DMS 273 treated with DMSO at 0.1 percent for 48 hours (cell line): ENCODE results near the gene LRRC37A3.
"Not testable (repeated sequence)": the region's sequence is repeated elsewhere in the genome, so short reads cannot be mapped to it uniquely, and the experiment has no call there.

Experiments
- DNase-seq: peaks from one replicate; lab custom pipeline; 2025; lab: John Stamatoyannopoulos, UW

Gene LRRC37A3

DNA sequence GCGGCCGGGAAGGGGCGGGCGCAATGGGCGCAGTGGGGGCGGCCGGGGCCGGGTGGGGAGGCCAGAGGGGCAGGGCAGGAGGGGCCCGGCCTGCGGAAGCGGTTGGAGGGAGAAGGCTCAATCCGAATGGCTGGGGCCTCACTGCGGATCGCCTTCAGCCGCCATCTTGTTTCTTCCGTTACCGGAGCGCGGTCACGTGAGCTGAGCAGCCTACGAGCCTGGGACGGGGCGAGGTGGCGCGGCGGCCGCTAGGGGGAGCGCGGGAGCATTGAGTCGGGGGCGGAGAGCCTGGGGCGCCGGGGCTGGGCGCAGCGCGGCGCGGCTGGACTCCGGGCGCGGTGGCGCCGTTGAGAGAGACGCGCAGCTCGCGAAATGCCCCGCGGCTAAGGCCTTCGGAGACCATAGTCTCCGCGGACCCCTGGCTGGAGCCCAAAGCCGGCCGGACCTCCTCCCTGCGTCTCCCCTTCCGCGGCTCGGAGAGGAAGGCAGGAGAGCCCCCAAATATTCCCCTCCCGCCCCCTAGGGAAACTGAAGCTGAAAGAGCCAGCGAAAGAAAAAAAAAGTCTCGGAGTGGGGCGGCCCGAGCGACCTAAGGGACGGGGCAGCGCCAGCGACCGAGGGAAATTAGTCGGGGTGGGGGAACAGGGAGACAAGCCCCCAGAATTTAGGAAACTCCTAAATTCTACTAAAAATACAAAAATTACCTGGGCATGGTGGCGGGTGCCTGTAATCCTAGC lies at the start of gene LRRC37A3:
LRRC37A3 (minus strand) TSS at position 190 of the 737 bp plus-strand sequence. CDS start 22,221 bp downstream, outside the sequence.
- peak; percentile 94 for DNase-seq

DNA sequence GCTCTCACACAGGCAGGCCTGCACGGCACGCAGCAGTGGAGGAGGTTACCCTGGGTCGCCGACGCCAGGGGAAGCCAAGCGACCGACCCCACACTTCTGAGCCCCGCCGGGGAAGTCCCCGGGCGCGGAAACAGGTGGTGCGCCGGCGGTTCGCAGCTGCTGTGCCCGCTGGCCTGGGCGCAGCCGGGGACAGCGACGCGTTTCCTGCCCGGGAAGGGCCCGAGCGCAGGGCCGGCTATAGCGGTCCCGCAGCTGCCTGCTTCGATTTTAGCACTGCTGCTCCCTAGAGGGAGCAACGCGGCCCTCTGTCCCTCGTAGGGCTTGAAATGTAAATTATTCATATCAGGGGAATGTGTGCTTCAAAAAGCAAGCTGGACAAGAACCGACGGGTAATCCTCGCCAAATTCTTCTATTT lies 46.6 kb upstream of the LRRC37A3 start:
- DNase-seq: peak; percentile 31

DNA sequence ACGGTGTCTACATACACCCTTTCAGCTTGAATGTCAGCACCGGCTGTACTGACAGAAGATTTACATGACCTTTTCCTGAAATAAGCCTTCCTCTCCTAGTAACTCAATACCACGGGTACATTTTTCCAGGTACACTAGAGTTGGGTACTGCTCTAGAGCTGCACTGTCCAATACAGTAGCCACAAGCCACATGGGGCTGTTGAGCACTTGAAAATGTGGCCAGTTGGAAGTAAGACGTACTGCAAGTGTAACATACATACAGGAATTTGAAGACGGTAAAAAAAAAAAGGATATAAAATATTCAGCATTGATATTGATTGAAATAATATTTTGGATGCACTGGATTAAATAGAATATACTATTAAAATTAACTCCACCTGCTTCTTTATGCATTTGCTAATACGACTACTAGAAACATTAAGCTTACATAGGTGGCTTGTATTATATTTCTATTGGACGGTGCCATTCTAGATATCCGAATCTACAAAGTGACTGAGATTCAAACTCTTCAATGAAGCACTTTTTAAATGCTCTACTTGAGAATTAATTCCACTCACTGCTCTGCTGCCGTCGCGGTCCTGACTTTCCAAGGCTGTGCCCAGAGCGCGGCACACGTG lies 46.1 kb upstream of the LRRC37A3 start:
- not testable (repeated sequence) for DNase-seq

DNA sequence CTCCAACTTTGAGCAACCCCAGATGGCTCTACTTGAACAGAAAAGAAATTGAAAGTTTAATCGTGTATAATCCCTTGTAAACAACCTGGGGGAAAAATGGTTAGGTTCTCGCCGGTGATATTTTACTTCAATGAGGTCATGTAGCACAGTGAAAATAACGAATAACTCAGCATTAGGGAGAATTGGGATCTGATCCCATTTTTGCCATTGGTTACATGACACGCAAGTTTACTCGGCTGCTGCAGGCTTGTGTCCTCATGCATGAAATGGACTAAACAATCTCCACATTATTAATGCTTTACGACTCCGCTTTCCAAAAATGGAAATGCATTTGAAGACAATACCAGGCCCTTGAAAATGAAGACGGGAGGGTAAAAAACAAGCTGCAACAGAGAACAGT lies 45.5 kb upstream of the LRRC37A3 start:
- no peak for DNase-seq

DNA sequence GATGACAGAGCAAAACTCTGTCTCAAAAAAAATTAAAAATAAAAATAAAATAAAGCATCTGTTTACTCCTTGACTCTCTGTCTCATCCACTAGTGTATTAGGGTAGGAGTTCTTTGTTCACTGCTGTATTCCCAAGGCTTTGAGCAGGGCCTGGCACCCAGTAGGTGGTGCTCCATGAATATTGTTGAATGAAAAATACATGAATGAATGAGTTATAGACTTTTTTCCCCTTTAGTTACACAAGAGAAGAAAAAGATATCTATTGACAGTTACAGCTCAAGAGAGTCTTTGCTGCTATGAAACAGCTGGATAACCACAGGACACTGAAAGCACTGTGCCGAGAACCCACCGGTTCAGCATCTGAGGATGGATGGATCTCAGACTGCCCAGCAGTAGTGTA lies 44.5 kb upstream of the LRRC37A3 start:
- not testable (repeated sequence) for DNase-seq

DNA sequence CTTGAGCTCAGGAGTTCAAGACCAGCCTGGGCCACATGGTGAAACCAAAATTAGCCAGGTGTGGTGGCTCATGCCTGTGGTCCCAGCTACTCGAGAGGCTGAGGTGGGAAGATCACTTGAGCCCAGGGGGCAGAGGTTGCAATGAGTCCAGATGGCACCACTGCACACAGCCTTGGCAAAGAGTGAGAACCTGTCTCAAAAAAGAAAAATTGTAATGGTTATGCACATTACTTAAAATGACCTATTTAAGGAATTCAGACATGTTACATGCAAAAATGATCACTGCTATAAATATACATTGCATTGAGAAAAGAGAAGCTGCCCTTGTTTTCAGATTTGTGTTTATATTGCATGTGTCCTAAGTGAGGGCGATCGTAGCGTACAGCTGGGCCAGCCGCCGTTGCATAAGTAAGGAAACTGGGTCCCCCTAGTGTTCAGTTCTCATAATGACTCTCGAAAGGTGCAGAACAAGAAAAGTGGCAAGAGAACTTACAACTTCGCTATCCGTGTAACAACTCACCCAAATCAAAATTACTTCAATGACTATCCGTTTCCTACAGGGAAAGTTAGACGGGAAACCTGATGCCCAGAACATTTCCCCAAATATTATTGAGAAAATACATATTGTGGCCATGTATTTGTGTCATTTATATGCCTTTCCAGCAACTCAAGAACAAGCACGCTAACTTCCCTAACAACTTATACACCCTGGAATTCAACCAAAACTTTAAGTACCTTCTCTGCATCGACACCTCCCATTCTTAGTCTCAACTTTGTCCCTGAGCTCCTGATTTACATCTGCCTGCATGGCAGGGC lies 42.5 kb upstream of the LRRC37A3 start:
- peak; percentile 43 for DNase-seq

DNA sequence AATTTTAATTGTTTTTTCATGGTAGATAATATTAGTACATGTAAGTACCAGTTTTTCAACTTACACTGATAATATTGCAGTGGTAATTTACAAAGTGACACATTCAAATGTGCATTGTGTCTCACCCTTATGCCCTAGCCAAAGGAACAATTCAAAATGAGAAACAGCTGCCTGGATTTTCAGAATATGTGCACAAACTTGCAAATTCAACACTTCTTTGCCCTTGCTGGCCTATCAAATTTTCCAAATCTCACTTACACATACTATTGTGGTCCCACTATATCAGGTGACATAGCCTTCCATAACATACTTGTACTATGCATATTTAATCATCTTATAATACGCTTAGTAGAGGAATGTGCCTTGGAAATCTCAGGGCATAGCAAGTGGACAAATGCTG lies 32.6 kb upstream of the LRRC37A3 start:
- no peak for DNase-seq

DNA sequence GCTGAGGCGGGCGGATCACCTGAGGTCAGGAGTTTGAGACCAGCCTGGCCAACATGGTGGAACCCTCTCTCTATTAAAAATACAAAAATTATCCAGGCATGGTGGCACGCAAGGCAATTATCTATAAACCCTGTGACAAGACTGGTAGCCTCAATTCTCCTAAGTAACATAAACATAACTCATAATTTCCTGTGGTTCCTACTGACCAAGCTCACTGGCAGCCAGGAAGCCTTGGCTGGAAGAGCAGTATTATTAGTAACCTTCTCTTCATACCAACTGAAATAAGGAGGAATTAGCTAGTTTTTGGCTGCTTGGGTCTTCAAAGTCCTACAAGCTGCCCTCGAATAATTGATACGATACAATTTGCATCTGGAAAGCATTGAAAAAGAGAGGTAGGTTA lies 31.6 kb upstream of the LRRC37A3 start:
- DNase-seq: no peak

DNA sequence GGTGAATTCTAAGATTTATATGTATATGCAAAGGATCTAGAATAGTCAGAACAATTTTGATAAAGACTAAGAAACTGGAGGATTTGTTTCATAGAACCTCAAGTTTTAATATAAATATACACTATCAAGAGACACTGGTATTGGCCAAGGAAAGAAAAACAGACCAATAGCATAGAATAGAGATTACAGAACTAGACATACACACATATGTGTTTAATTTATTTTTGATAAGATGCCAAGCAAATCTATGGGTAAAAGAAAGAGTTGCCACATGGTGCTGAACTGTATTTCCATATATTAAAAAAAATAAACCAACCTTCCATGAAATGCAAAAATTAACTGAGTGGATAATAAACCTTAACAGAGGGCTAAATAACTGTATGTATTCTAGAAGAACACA lies 27.9 kb upstream of the LRRC37A3 start:
- no peak for DNase-seq

DNA sequence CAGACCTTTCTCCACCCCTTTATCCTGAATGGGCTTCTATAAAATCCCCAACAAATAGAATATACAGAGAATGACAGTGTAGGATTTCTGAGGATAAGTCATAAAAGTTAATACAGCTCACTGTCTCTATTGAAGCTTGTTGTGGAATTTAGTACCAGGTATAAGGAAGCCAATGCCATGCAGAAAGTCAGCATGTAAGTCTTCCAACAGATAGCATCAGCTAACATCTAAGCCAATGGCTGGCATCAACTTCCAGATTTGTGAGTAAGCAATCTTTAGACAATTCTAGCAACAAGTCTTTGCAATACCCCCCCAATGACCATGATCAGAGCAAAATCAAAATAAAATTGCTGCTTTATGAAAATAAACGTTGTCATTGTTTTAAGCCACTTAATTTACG lies 22.5 kb upstream of the LRRC37A3 start:
- no peak for DNase-seq

DNA sequence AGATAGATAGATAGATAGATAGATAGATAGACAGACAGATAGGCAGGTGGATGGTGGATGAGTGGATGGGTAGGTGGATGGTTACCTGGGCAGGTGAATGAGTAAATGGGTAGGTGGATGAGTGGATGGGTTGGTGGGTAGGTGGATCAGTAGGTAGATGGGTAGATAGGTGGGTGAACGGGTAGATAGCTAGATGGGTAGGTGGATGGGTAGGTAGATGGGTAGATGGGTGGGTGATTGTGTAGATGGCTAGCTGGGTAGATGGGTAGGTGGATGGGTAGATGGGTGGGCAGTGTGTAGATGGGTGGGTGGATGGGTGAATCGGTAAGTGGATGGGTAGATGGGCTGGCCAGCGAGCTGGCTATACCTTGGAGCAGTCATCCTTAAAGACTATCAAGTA lies 21.8 kb upstream of the LRRC37A3 start:
- no peak for DNase-seq

DNA sequence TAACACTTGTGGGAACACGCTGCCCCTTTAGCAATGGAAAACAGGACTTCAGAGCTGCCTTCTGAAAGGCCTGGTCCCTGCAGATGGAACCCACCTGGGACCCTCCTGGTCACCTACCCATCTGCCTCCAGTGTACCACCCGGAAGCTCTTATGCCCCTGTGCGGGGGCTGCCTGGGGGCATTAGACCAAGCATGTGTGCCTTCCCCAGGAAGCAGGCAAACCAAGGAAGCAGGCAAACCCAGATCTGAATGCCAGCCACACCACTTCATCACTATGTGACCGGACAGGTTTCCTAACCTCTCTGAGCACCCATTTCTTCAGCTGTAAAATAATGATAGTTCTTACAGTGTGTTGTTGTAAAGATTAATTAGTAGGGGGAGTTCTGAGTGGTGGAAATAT lies 20.8 kb upstream of the LRRC37A3 start:
- no peak for DNase-seq

DNA sequence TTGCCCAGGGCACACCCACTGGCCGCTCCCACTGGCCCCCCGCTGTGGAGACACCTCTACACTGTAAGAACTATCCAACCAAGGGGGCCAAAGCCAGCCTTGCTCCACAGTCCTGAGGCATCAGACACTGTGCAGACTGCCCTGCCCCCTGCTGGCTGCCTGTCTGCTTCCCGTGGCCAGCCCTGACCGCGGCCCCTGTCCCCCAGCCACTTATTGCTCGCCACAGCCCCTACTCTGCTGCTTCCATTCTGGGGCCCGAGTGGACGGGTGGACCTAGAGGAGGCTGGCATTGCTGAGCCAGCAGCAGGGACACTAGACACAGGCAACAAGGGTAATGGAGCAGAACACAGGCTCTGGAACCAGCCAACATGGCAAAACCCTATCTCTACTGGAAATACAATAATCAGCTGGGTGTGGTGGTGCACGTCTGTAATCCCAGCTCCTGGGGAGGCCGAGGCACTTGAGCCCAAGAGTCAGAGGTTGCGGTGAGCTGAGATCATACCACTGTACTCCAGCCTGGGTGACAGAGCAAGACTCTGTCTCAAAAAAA lies 19.7 kb upstream of the LRRC37A3 start:
- no peak for DNase-seq

DNA sequence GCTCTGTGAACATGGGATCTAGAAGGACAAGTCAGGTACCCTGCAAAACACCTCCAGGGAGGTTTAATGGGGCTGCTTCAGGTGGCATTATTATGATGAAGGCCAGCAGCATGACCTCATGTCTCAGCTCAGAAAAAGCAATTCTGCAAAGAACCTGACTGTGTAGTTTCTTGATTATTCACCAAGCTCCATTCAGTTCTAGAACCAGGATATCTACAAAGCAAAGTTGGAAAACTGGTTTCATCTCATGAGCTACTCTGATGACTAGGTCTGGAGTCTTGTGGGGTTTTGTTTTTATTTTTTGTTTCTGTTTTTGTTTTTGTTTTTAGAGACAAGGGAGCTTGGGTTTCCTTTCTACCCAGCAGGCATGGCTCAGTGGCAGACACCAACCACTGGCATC lies 19.0 kb upstream of the LRRC37A3 start:
- DNase-seq: no peak

DNA sequence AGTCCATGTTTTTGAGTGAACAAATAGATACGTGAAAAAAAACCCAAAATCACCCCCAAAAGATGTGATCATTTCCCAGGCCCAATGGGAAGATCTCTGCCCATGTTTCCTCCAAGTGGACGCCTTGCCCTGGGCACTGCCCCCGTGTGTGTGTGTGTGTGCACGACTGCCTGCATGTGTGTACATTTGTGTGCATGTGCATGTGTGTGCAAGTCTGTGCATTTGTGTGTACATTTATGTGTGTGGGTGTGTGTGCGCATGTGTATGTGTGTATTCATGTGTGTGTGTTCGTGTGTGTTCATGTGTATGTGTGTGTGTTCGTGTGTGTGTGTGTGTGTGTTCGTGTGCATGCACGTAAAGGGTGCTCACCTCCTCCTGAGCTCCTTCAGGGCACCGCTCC lies 16.8 kb upstream of the LRRC37A3 start:
- no peak for DNase-seq

DNA sequence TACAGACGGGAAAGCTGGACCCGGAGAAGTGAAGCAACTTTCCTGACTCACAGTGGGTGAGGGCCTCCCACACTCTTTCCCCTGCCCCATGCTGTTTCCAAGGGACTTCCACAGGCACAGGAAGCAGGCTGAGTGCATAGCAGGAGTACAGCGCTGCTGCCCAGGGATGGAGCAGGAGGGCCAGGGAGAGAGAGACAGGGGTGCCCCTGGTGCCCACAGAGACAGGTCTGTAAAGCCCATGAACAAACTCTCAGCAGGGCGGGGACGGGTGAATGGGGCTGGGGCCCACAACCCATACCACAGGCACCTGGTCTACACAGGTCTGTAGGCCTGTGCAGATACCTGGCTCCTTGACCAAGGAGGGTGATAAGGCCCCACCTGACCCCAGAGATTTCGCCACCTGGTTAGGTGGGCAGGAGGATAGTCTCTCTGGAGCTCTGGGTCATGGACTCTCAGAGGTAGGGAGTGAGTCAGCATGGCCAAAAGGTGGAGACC lies 15.1 kb upstream of the LRRC37A3 start:
- not testable (repeated sequence) for DNase-seq

DNA sequence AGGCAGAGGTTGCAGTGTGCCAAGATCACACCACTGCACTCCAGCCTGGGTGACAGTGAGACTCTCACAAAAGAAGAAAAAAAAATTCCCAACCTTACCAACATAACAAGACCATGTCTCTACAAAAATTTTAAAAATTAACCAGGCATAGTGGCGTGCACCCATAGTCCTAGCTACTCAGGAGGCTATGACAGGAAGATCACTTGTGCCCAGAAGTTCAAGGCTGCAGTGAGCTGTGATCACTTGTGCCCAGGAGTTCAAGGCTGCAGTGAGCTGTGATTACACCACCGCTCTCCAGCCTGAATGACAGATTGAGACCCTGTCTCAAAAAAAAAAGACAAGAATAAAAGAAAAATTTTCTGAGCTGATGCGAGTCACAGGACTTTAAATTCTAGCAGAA lies 13.6 kb upstream of the LRRC37A3 start:
- not testable (repeated sequence) for DNase-seq

DNA sequence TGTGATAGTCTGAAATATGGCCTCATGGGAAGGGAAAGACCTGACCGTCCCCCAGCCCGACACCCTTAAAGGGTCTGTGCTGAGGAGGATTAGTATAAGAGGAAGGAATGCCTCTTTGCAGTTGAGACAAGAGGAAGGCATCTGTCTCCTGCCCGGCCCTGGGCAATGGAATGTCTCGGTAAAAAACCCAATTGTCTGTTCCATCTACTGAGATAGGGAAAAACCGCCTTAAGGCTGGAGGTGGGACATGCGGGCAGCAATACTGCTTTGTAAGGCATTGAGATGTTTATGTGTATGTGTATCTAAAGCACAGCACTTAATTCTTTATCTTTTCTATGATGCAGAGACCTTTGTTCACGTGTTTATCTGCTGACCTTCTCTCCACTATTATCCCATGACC lies 11.1 kb upstream of the LRRC37A3 start:
- not testable (repeated sequence) for DNase-seq

DNA sequence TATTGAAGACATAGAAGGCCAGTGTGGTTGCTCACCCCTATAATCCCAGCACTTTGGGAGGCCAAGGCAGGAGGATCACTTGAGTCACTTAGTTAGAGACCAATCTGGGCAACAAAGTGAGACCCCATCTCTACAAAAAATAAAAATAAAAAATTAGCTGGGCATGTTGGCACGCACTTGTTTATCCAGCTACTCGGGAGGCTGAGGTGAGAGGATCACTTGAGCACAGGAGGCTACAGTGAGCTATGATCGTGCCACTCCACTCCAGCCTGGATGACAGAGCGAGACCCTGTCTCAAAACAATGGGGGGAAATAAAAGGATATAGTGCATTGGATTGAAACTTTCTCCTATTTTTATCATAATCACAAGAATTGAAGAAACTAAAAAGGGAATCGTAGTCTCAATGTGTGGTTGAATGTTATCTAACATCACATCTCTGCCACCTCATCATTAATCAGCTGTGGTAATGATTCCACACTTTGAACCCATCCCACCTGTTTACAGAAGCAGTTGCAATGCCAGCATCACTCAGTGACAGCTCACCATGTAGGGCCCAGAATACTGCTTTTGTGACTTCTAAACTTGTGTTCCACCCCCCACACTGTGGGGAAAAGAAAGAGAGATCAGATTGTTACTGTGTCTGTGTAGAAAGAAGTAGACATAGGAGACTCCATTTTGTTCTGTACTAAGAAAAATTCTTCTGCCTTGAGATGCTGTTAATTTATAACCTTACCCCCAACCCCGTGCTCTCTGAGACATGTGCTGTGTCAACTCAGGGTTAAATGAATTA lies 10.3 kb upstream of the LRRC37A3 start:
- not testable (repeated sequence) for DNase-seq

DNA sequence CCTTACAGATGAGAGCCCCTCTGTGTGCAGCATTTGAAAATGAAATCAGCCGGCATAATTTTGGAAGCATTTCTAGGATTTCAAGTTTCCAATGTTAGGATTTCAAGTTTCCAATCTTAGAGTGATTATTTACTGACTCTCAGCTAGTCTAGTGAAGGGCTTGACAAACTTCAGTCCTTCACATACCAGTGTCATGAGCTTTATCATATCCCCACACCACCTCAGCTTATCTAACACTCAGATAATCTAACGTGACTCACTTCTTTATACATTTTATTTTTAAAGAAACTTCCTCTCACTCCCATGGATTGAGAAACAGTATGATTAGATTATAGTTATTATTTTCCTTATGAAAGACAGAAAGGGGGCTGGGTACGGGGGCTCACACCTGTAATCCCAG lies 9.4 kb upstream of the LRRC37A3 start:
- DNase-seq: not testable (repeated sequence)

DNA sequence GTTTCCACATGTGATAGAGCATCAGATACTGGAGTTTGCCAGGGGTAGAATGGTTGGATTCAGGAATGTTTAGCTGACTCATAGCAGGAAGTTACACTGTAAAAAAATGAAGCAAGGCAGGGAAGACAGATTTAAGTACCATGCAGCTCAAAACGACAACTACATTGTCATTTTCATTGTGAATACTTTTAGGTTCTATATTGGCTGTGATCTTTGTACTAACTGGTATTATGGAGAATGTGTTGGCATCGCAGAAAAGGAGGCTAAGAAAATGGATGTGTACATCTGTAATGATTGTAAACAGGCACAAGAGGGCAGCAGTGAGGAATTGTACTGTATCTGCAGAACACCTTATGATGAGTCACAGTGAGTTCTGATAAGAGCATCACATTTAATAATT lies 8.2 kb upstream of the LRRC37A3 start:
- DNase-seq: peak; percentile 18

DNA sequence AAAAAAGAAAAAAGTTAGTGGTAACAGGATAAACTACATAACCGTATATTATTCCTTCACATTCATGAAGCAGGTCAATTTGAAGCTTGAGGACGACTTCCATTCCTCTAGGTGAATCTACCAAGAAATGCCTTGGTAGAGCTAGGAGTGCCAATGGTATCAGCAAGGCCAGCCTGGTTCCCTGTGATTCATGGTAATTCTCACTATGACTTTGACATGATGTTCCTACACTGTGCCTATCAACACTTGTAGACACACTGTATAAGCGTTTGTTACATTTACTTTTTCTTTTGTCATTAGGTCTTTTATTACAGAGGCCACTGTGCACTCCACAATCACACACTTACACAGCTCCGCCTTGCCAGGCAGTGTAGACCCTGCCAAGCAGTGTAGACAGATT lies 7.2 kb upstream of the LRRC37A3 start:
- not testable (repeated sequence) for DNase-seq
